Measurements from ENCODE around the gene RNF41.

- TF ChIP-seq CTCF (IDR thresholded peaks at IDR 0.05), result no peak
- TF ChIP-seq POLR2A (IDR thresholded peaks at IDR 0.05), result no peak
Observed at GRCh38 chr12:56237552-56237951, 15.8 kb upstream of the RNF41 start.
